ENCODE measurements around the gene SPECC1. TPM values are rescaled to one million over a fixed set of nuclear protein-coding genes. Genes with fewer than 3 reads are reported as not detected.

The SPECC1 gene
- total RNA-seq, 1 experiment from 2014 or later: 55.3 TPM

DNA sequence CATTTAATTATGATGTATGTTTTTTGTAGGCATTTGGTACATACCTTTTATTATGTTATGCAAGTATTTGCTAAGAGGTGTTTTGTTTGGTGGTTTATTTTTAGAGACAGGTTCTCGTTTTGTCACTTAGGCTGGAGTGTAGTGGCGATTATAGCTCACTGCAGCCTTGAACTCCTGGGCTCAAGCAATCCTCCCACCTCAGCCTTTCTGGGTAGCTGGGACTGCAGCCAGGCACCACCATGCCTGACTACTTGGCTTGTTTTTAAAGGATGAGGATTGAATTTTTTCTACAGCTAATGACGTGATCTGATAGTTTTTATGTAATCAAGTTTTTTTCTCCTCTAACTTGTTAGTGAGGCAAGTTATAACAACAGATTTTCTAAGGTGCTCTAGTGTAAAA is 199.6 kb downstream of the SPECC1 start:
- POLR2A ChIA-PET: interaction anchor here (0.7 to 6.3 kb wide), 6 partner anchors 15 to 52 kb away, joined by 3 to 44 read pairs (median 4); no protein-coding TSS in a partner anchor
- H3K27ac Mint-ChIP-seq (ENCODE audit: low read depth, unreplicated experiment): peak overlapping the region; percentile 81
- no peak overlapping the region for H3K4me3 Mint-ChIP-seq (ENCODE audit: unreplicated experiment)
- intact Hi-C loops (cut with micrococcal nuclease): loop anchor here (5.0 kb wide), 1 partner anchor 51 kb away; no protein-coding TSS in a partner anchor
- no peaks in the 10 kb centered on the region for H3K9me3 Mint-ChIP-seq (ENCODE audit: unreplicated experiment)
- no peaks in the 10 kb centered on the region for H3K36me3 Mint-ChIP-seq (ENCODE audit: insufficient read depth, unreplicated experiment)
- TF ChIP-seq, protein P1, sequence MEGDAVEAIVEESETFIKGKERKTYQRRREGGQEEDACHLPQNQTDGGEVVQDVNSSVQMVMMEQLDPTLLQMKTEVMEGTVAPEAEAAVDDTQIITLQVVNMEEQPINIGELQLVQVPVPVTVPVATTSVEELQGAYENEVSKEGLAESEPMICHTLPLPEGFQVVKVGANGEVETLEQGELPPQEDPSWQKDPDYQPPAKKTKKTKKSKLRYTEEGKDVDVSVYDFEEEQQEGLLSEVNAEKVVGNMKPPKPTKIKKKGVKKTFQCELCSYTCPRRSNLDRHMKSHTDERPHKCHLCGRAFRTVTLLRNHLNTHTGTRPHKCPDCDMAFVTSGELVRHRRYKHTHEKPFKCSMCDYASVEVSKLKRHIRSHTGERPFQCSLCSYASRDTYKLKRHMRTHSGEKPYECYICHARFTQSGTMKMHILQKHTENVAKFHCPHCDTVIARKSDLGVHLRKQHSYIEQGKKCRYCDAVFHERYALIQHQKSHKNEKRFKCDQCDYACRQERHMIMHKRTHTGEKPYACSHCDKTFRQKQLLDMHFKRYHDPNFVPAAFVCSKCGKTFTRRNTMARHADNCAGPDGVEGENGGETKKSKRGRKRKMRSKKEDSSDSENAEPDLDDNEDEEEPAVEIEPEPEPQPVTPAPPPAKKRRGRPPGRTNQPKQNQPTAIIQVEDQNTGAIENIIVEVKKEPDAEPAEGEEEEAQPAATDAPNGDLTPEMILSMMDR (IDR thresholded peaks at IDR 0.05; ENCODE audit: unreplicated experiment): no peak
- DNase-seq (ENCODE audit: unreplicated experiment): no peak
- no peaks in the 10 kb centered on the region for H3K27me3 Mint-ChIP-seq (ENCODE audit: insufficient read depth, unreplicated experiment)
- CTCF ChIA-PET: interaction anchor here (2.7 kb wide), 1 partner anchor 12 kb away, joined by 13 read pairs; no protein-coding TSS in a partner anchor
- BruUV-seq (replicated peaks): no TSS peak
- H3K4me1 Mint-ChIP-seq (ENCODE audit: insufficient read depth, unreplicated experiment): peaks cover 25% of the 10 kb centered on the region

DNA sequence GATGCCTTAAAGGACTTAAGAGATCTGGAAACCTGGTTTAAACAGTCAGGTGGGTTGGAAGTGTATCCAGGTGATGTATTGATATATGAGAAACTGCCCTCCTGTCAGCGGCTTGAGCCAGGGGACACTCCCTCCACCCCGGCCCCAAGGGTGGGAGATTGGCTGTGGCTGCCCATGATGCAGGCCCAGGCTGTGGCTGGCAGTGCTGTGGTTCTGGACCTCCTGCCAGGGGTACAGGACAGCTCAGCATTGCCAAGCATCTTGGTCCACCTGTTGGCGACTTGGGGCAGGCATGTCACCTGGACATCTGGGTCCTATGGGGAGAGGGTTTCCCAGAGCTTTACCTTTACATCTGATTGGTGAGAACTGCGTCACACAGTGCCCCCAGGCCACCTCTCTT is 201.0 kb downstream of the SPECC1 start:
- no peaks in the 10 kb centered on the region for H3K36me3 Mint-ChIP-seq (ENCODE audit: insufficient read depth, unreplicated experiment)
- DNase-seq (ENCODE audit: unreplicated experiment): no peak
- no peaks in the 10 kb centered on the region for H3K9me3 Mint-ChIP-seq (ENCODE audit: unreplicated experiment)
- CTCF ChIA-PET: interaction anchor here (0.9 kb wide), 1 partner anchor 89 kb away, joined by 7 read pairs; no protein-coding TSS in a partner anchor
- POLR2A ChIA-PET: interaction anchor here (1.2 to 1.7 kb wide), 3 partner anchors 13 to 53 kb away, joined by 3 to 4 read pairs (median 3); no protein-coding TSS in a partner anchor
- H3K4me1 Mint-ChIP-seq (ENCODE audit: insufficient read depth, unreplicated experiment): peaks cover 20% of the 10 kb centered on the region
- no peaks in the 10 kb centered on the region for H3K27me3 Mint-ChIP-seq (ENCODE audit: insufficient read depth, unreplicated experiment)
- no peak overlapping the region for H3K4me3 Mint-ChIP-seq (ENCODE audit: unreplicated experiment)
- BruUV-seq (replicated peaks): no TSS peak
- intact Hi-C loops (cut with micrococcal nuclease): no loop called here
- H3K27ac Mint-ChIP-seq (ENCODE audit: low read depth, unreplicated experiment): no peak overlapping the region
- TF ChIP-seq, protein P1 (IDR thresholded peaks at IDR 0.05; ENCODE audit: unreplicated experiment): no peak

DNA sequence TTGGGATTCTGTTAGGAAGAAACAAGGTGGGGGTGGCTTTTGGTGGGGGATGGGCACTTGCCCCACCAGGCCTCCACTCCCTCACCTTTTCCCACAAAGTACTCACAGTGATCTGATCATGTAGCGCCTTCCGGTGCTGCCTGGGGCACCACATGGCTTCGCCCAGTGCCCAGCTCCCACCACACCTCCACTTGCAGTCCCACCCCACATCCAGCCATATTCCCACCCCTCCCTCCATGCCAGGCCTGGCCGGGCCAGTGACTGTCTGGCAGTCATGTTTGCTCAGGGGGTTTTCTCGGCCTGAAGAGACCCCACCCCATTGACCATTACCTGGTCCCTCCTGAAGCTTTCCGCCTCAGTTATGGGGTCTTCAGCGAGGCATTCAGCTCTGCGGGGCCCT is 201.5 kb downstream of the SPECC1 start:
- ChIA-PET CTCF (interaction anchor here (0.9 to 1.1 kb wide), 2 partner anchors 13 to 89 kb away, joined by 3 to 7 read pairs; no protein-coding TSS in a partner anchor), POLR2A (interaction anchor here (1.2 to 1.4 kb wide), 2 partner anchors 13 to 23 kb away, joined by 3 read pairs; no protein-coding TSS in a partner anchor)
- TF ChIP-seq, protein P1 (IDR thresholded peaks at IDR 0.05; ENCODE audit: unreplicated experiment): no peak
- H3K9me3 Mint-ChIP-seq (ENCODE audit: unreplicated experiment): no peaks in the 10 kb centered on the region
- H3K27me3 Mint-ChIP-seq (ENCODE audit: insufficient read depth, unreplicated experiment): no peaks in the 10 kb centered on the region
- no peak for DNase-seq (ENCODE audit: unreplicated experiment)
- no peaks in the 10 kb centered on the region for H3K36me3 Mint-ChIP-seq (ENCODE audit: insufficient read depth, unreplicated experiment)
- H3K4me1 Mint-ChIP-seq (ENCODE audit: insufficient read depth, unreplicated experiment): peaks cover 15% of the 10 kb centered on the region
- BruUV-seq (replicated peaks): no TSS peak
- intact Hi-C loops (cut with micrococcal nuclease): no loop called here
- H3K4me3 Mint-ChIP-seq (ENCODE audit: unreplicated experiment): no peak overlapping the region
- H3K27ac Mint-ChIP-seq (ENCODE audit: low read depth, unreplicated experiment): no peak overlapping the region

DNA sequence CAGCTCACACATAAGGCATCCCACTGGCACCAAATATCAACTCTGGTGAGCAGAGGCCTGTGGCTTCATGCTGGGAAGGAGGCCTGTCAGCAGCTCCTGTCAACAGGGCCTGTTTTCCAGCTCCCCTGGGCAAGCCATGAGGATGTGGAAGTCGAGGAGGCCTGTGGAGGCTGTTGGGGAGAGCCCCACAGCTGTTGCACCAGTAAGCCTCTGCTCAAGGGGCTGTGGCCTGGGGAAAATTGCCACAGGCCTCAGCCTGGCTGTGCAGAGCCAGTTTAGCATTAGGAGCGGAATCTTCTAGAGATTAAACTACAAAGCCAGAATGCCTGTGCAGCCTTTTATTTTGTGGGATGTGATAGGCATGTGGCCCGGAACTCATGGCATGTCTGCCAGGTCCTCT is 202.1 kb downstream of the SPECC1 start:
- POLR2A ChIA-PET: interaction anchor here (1.2 to 1.4 kb wide), 2 partner anchors 12 to 23 kb away, joined by 3 read pairs; no protein-coding TSS in a partner anchor
- Mint-ChIP-seq H3K36me3 (ENCODE audit: insufficient read depth, unreplicated experiment) (no peaks in the 10 kb centered on the region), H3K27ac (ENCODE audit: low read depth, unreplicated experiment) (no peak overlapping the region), H3K4me1 (ENCODE audit: insufficient read depth, unreplicated experiment) (peaks cover 9% of the 10 kb centered on the region), H3K27me3 (ENCODE audit: insufficient read depth, unreplicated experiment) (no peaks in the 10 kb centered on the region), H3K9me3 (ENCODE audit: unreplicated experiment) (no peaks in the 10 kb centered on the region), H3K4me3 (ENCODE audit: unreplicated experiment) (no peak overlapping the region)
- CTCF ChIA-PET: interaction anchor here (0.6 to 2.5 kb wide), 3 partner anchors 12 to 78 kb away, joined by 3 to 7 read pairs (median 4); no protein-coding TSS in a partner anchor
- BruUV-seq (replicated peaks): no TSS peak
- TF ChIP-seq, protein P1 (IDR thresholded peaks at IDR 0.05; ENCODE audit: unreplicated experiment): no peak
- no peak for DNase-seq (ENCODE audit: unreplicated experiment)
- intact Hi-C loops (cut with micrococcal nuclease): no loop called here
